Neural crest cell (in vitro differentiated cells): ENCODE measurements around the gene ACKR3. TPM values are rescaled to one million over a fixed set of nuclear protein-coding genes. Genes with fewer than 3 reads are reported as not detected.

Experiments
- DNase-seq: peaks from one replicate; pipeline ENCODE4 v3.0.0; 2021; ENCODE audit warnings: low read depth, mixed read lengths, low spot score
- H3K27ac Mint-ChIP-seq: one replicate; pipeline ENCODE4 v1.8.0; 2021; ENCODE audit warnings: mild to moderate bottlenecking, mixed read lengths; ENCODE audit not compliant: unreplicated experiment
- H3K27me3 Mint-ChIP-seq: 2 replicates; pipeline ENCODE4 v1.8.0; 2021; ENCODE audit warnings: low read depth, mild to moderate bottlenecking, mixed read lengths
- H3K36me3 Mint-ChIP-seq: 2 replicates; pipeline ENCODE4 v1.8.0; 2021; ENCODE audit warnings: low read depth, mild to moderate bottlenecking, mixed read lengths
- H3K4me1 Mint-ChIP-seq: 2 replicates; pipeline ENCODE4 v1.8.0; 2021; ENCODE audit warnings: mixed read lengths
- H3K4me3 Mint-ChIP-seq: one replicate; pipeline ENCODE4 v1.8.0; 2021; ENCODE audit warnings: mild to moderate bottlenecking, mixed read lengths
- H3K9me3 Mint-ChIP-seq: 2 replicates; pipeline ENCODE4 v1.8.0; 2021; ENCODE audit warnings: mixed read lengths
- CTCF ChIP-seq: fragments of 200-600 bp; sonication (generic); conservative IDR thresholded peaks from 2 replicates; pipeline ENCODE4 v1.5.0; 2021; ENCODE audit warnings: antibody characterized with exemption, mild to moderate bottlenecking
- total RNA-seq: library from RNA; stranded (reverse); gene quantifications from 2 replicates; pipeline ENCODE4 v1.2.1, GENCODE V29; 2021

The ACKR3 gene
- total RNA-seq, 1 donor from 2014 or later, result 24.5 TPM

- Mint-ChIP-seq H3K36me3 (no peaks in the 10 kb centered on the region), H3K9me3 (no peaks in the 10 kb centered on the region), H3K27me3 (no peaks in the 10 kb centered on the region), H3K4me1 (peaks cover 47% of the 10 kb centered on the region), H3K27ac (peak overlapping the region; percentile 85), H3K4me3 (no peak overlapping the region)
- no peak for DNase-seq
- TF ChIP-seq CTCF, result no peak
Measured at GRCh38 chr2:236631281-236631855, 61.7 kb downstream of the ACKR3 start.

- Mint-ChIP-seq H3K27me3 (no peaks in the 10 kb centered on the region), H3K4me1 (peaks cover 45% of the 10 kb centered on the region), H3K4me3 (no peak overlapping the region), H3K36me3 (no peaks in the 10 kb centered on the region), H3K9me3 (no peaks in the 10 kb centered on the region), H3K27ac (peak overlapping the region; percentile 85)
- no peak for DNase-seq
- no peak for TF ChIP-seq CTCF
Measured at GRCh38 chr2:236631856-236632291, 62.2 kb downstream of the ACKR3 start.
